HepG2 (cell line): Measurements from ENCODE around the gene ZNF23. TPM values are rescaled to one million over a fixed set of nuclear protein-coding genes. Genes with fewer than 3 reads are reported as not detected.

Experiments
- BATF2 ChIP-seq: sonication (generic); formaldehyde crosslinking; IDR thresholded peaks from 2 replicates; pipeline ENCODE4 v1.8.0; 2022; ENCODE audit warnings: mild to moderate bottlenecking, missing genetic modification reagents, moderate library complexity
- BORCS8-MEF2B ChIP-seq: sonication (generic); formaldehyde crosslinking; IDR thresholded peaks from 2 replicates; pipeline ENCODE4 v1.8.0; 2022; ENCODE audit warnings: mild to moderate bottlenecking, missing genetic modification reagents
- CERS6 ChIP-seq: sonication (generic); formaldehyde crosslinking; IDR thresholded peaks from 2 replicates; pipeline ENCODE4 v1.5.0; 2020; ENCODE audit warnings: missing genetic modification reagents
- DMTF1 ChIP-seq: sonication (generic); formaldehyde crosslinking; IDR thresholded peaks from 2 replicates; pipeline ENCODE4 v1.4.0; 2020; ENCODE audit warnings: mild to moderate bottlenecking, missing genetic modification reagents
- E2F2 ChIP-seq: sonication (generic); formaldehyde crosslinking; IDR thresholded peaks from 2 replicates; pipeline ENCODE4 v1.4.0; 2020; ENCODE audit warnings: missing genetic modification reagents, borderline replicate concordance
- ELF3 ChIP-seq: IDR thresholded peaks from 2 replicates; pipeline ENCODE4 v1.6.1; 2016; ENCODE audit warnings: missing genetic modification reagents, missing compliant biosample characterization
- FOXC1 ChIP-seq: sonication (generic); formaldehyde crosslinking; IDR thresholded peaks from 2 replicates; pipeline ENCODE4 v1.8.0; 2022; ENCODE audit warnings: mild to moderate bottlenecking, missing genetic modification reagents, borderline replicate concordance
- GPBP1L1 ChIP-seq: sonication (generic); formaldehyde crosslinking; IDR thresholded peaks from 2 replicates; pipeline ENCODE4 v1.5.0; 2020; ENCODE audit warnings: mild to moderate bottlenecking, missing genetic modification reagents
- MAFG ChIP-seq: sonication (generic); formaldehyde crosslinking; IDR thresholded peaks from 2 replicates; pipeline ENCODE4 v1.5.1; 2020; ENCODE audit warnings: mild to moderate bottlenecking, missing genetic modification reagents
- NCOR1 ChIP-seq: fragments of 200-600 bp; sonication (generic); IDR thresholded peaks from 2 replicates; pipeline ENCODE4 v1.7.0; 2017; ENCODE audit warnings: antibody characterized with exemption, low read length, borderline replicate concordance
- NR2F2 ChIP-seq: IDR thresholded peaks from 2 replicates; pipeline ENCODE4 v1.6.1; 2012; ENCODE audit warnings: low read depth, inconsistent platforms, borderline replicate concordance
- SKIL ChIP-seq: sonication (generic); formaldehyde crosslinking; IDR thresholded peaks from 2 replicates; pipeline ENCODE4 v1.8.0; 2022; ENCODE audit warnings: missing genetic modification reagents, mild to moderate bottlenecking, moderate library complexity, borderline replicate concordance
- SRY ChIP-seq: sonication (generic); formaldehyde crosslinking; IDR thresholded peaks from 2 replicates; pipeline ENCODE4 v1.8.0; 2022; ENCODE audit warnings: mild to moderate bottlenecking, missing genetic modification reagents
- ZFP1 ChIP-seq: IDR thresholded peaks from 2 replicates; pipeline ENCODE4 v1.6.1; 2016
- ZNF264 ChIP-seq: sonication (generic); formaldehyde crosslinking; IDR thresholded peaks from 2 replicates; pipeline ENCODE4 v1.4.0; 2020; ENCODE audit warnings: missing genetic modification reagents
- ZNF513 ChIP-seq: sonication (generic); formaldehyde crosslinking; conservative IDR thresholded peaks from 2 replicates; pipeline ENCODE4 v1.5.0; 2020; ENCODE audit warnings: missing genetic modification reagents
- ZNF768 ChIP-seq: sonication (generic); formaldehyde crosslinking; IDR thresholded peaks from 2 replicates; pipeline ENCODE4 v1.4.0; 2020; ENCODE audit warnings: missing genetic modification reagents
- ZNF839 ChIP-seq: sonication (generic); formaldehyde crosslinking; IDR thresholded peaks from 2 replicates; pipeline ENCODE4 v1.4.0; 2020; ENCODE audit warnings: missing genetic modification reagents, mild to moderate bottlenecking, borderline replicate concordance
- ZNF878 ChIP-seq: sonication (generic); formaldehyde crosslinking; IDR thresholded peaks from 2 replicates; pipeline ENCODE4 v1.8.1; 2023; ENCODE audit warnings: mild to moderate bottlenecking, missing genetic modification reagents, moderate library complexity
- ZSCAN25 ChIP-seq: sonication (generic); formaldehyde crosslinking; IDR thresholded peaks from 2 replicates; pipeline ENCODE4 v1.8.0; 2022; ENCODE audit warnings: mild to moderate bottlenecking, missing genetic modification reagents
- polyA plus RNA-seq, 8 experiments: library from polyadenylated mRNA; depleted of rRNA in 3 of 8; stranded (reverse) in 7 of 8; unstranded in 1 of 8; fragments of >200 nt; fragmentation: Illumina TruSeq in 4 of 8; extraction: Trizol in 4 of 8; gene quantifications; 2 replicates each; pipeline versions ENCODE4 v1.2.1 to v1.2.3, GENCODE V29; 2011 to 2016; ENCODE audit warnings: low read depth in 4 of 8, missing spikeins in 1 of 8, mixed read lengths in 1 of 8; ENCODE audit not compliant: insufficient read depth in 1 of 8
- total RNA-seq, 5 experiments: library from RNA; depleted of rRNA; stranded (reverse); fragments of >200 nt; fragmentation: Illumina TruSeq; extraction: Trizol; gene quantifications; 2 replicates each; pipeline ENCODE4 v1.2.3, GENCODE V29; 2016; ENCODE audit warnings: low read depth in 1 of 5

The ZNF23 gene
- total and polyA plus RNA-seq, 2 of the 13 experiments (the other 11 are each of a cell fraction or from before 2014, with no cell fraction given): 8.6 to 12.2 TPM

- TF ChIP-seq BATF2 (CRISPR knock-in tag): peak; percentile 88
- TF ChIP-seq MAFG (CRISPR knock-in tag): no peak
- TF ChIP-seq CERS6 (CRISPR knock-in tag): peak; percentile 88
- TF ChIP-seq FOXC1 (CRISPR knock-in tag): no peak; the same call in 1 of the 2 replicates
- peak; percentile 84; the same call in 1 of the 2 replicates for TF ChIP-seq ZSCAN25
- peak; percentile 97 for TF ChIP-seq BORCS8-MEF2B
- peak; percentile 96 for TF ChIP-seq ZNF878 (CRISPR knock-in tag)
- TF ChIP-seq NR2F2: no peak
- peak; percentile 89; the same call in 1 of the 2 replicates for TF ChIP-seq ZFP1 (CRISPR knock-in tag)
- peak; percentile 90 for TF ChIP-seq ZNF264
- TF ChIP-seq E2F2 (CRISPR knock-in tag): peak; percentile 92; the same call in 1 of the 2 replicates
- TF ChIP-seq DMTF1 (CRISPR knock-in tag): 0 out of 2 replicates have a peak, but pooled peaks have one; percentile 76
- no peak for TF ChIP-seq ZNF513
- no peak for TF ChIP-seq NCOR1
- no peak for TF ChIP-seq ZNF839 (CRISPR knock-in tag)
- peak; percentile 79 for TF ChIP-seq ELF3 (CRISPR knock-in tag)
- TF ChIP-seq GPBP1L1: no peak
- peak; percentile 93 for TF ChIP-seq SRY (CRISPR knock-in tag)
- peak; percentile 64; the same call in 1 of the 2 replicates for TF ChIP-seq SKIL (CRISPR knock-in tag)
- TF ChIP-seq ZNF768 (CRISPR knock-in tag): no peak
Observed at GRCh38 chr16:71467810-71468209, 5.8 kb upstream of the ZNF23 start (continued).
